NCI-H524 (cell line): ENCODE results near the gene CRY1.

Experiments
- DNase-seq, 2 experiments: peaks; one replicate each; lab custom pipeline; 2025; lab: John Stamatoyannopoulos, UW

CRY1 gene

GRCh38 chr12:107066691-107067090 lies 26.7 kb downstream of the CRY1 start:
- DNase-seq = no peak

GRCh38 chr12:107064687-107065086 lies 28.7 kb downstream of the CRY1 start:
- DNase-seq = no peak

- DNase-seq = no peak
These were observed 29.1 kb downstream of the CRY1 start for GRCh38 chr12:107064243-107064642.

GRCh38 chr12:107058190-107058589 lies 35.2 kb downstream of the CRY1 start:
- DNase-seq = no peak

- DNase-seq = no peak
These were observed 36.1 kb downstream of the CRY1 start for GRCh38 chr12:107057071-107057834.

GRCh38 chr12:107053709-107054108 lies 39.6 kb downstream of the CRY1 start:
- no peak for DNase-seq

- DNase-seq = no peak
These were observed 48.2 kb downstream of the CRY1 start for GRCh38 chr12:107045186-107045585.

GRCh38 chr12:107042801-107043200 lies 50.5 kb downstream of the CRY1 start:
- DNase-seq = no peak

GRCh38 chr12:107035733-107036132 lies 57.6 kb downstream of the CRY1 start:
- DNase-seq = no peak

GRCh38 chr12:107033758-107034739 lies 59.3 kb downstream of the CRY1 start:
- no peak for DNase-seq

GRCh38 chr12:107032266-107032665 lies 61.1 kb downstream of the CRY1 start:
- no peak for DNase-seq

- DNase-seq = no peak
These were observed 62.3 kb downstream of the CRY1 start for GRCh38 chr12:107031061-107031460.

- DNase-seq = no peak
These were observed 64.3 kb downstream of the CRY1 start for GRCh38 chr12:107029081-107029480.

GRCh38 chr12:107027636-107028053 lies 65.7 kb downstream of the CRY1 start:
- DNase-seq = peak in 1 of 2 experiments; percentile 19

GRCh38 chr12:107026806-107027635 lies 66.3 kb downstream of the CRY1 start:
- DNase-seq = no peak

- DNase-seq = peak; percentile 30 to 66
These were observed 67.0 kb downstream of the CRY1 start for GRCh38 chr12:107026356-107026755.

GRCh38 chr12:107025671-107026070 lies 67.7 kb downstream of the CRY1 start:
- no peak for DNase-seq

GRCh38 chr12:107019546-107019945 lies 73.8 kb downstream of the CRY1 start:
- no peak for DNase-seq

GRCh38 chr12:107017042-107017441 lies 76.3 kb downstream of the CRY1 start:
- no peak for DNase-seq

- peak in 1 of 2 experiments; percentile 1 for DNase-seq
These were observed 79.3 kb downstream of the CRY1 start for GRCh38 chr12:107014055-107014454.

- DNase-seq = no peak
These were observed 80.5 kb downstream of the CRY1 start for GRCh38 chr12:107012736-107013425.
